ENCODE measurements around the gene B4GAT1.
"Not testable (repeated sequence)": the region's sequence is repeated elsewhere in the genome, so short reads cannot be mapped to it uniquely, and the experiment has no call there.

B4GAT1 gene

GRCh38 chr11:66311965-66312548, 35.4 kb downstream of the B4GAT1 start:
- peak overlapping the region; percentile 63 for H3K4me3 ChIP-seq (ENCODE audit: low read depth, low read length)

DNA sequence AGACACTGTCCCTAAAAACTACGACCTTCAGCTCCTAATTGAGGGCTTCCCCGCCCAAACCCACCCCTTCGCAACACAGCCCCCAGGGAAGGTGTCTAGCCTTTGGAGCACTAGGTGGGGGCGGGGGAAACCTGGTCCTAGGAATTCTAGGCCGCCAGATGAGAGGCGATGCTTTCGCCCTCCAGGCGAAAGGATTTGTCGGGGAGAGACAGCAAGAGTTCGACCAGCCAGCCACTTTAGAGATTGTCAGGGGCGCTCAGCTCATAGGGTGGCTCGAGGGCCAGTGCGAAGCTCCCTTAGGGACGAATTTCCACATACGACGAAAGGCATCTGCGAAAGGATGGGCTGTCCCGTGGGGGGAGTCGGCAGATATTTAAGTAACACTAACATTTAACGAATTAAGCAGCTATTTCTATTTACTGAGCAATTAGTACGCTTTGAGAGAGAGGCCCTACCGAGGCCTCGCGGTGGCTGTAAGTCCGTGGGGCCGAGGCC, 35.9 kb downstream of the B4GAT1 start:
- H3K4me3 ChIP-seq (ENCODE audit: low read depth, low read length): peak overlapping the region; percentile 63

GRCh38 chr11:66310803-66311440, 36.5 kb downstream of the B4GAT1 start:
- H3K4me3 ChIP-seq (ENCODE audit: low read depth, low read length): not testable (repeated sequence)

DNA sequence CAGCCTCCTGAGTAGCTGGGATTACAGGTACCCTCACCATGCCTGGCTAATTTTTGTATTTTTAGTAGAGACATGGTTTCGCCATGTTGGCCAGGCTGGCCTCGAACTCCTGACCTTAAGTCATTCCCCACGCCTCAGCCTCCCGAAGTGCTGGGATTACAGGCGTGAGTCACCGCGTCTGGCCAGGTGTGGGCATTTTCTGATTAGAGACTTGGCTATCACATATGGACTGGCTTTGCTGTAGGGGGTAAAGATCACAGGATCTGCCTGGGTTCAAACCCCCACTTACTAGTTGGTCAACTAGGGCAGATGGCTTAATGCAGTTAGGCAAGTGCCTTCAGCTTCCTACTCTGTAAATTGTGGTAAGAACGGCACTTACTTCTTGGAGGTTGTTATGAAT, 37.1 kb downstream of the B4GAT1 start:
- no peak overlapping the region for H3K4me3 ChIP-seq (ENCODE audit: low read depth, low read length)

DNA sequence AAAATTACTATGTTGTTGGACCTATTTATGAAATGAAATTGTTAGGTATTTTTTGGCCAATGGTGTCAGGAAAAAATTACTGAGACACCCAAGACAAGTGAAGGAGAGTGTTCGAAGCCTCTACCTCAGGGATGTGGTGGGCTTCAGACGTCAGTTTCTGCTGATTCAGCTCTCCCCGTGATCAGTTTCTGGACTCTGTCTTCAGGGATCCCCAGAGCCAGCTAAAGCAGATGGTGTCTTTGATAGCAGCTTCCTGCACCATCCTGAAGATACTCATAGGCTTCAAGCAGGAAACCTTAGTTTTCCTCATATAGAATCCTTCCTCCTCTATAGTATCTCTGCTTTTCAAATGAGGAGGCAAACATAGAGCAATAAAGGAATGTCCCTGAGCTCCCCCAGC, 38.0 kb downstream of the B4GAT1 start:
- H3K4me3 ChIP-seq (ENCODE audit: low read depth, low read length): no peak overlapping the region

DNA sequence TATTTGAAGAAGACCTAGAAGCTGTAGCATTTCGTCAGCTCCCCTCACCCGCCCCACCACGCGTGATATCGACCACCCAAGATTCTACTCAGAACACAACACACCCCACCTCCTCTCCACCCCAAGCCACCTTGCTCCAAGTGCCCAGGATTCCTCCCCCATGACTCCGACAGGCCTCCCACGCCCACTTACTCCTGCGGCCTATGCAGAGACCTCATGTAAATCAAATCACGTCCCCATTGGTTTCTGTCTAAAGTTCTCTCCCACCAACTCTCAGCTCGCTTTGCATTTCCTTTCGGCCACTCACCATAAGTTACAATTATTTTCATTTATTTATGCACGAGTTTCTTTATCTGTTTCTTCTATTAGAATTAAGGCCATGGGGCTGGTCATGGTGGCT, 44.8 kb downstream of the B4GAT1 start:
- no peak overlapping the region for H3K4me3 ChIP-seq (ENCODE audit: low read depth, low read length)

DNA sequence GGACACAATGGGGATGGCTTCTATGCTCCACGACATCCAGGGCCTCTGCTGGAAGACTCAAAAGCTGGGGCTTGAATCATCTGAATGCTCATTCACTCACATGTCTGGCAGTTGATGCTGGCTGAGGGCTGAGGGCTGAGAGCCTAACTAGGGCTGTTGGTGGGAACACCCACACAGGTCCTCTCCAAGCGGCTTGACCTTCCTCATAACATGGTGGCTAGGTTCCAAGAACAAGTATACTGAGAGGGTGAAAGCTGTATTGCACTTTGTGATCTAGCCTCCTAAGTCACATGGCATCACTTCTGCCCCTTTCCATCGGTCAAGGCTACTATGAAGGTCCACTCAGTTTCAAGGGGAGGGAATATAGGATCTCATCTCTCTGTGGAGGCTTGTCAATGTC, 48.2 kb downstream of the B4GAT1 start:
- no peak overlapping the region for H3K4me3 ChIP-seq (ENCODE audit: low read depth, low read length)

GRCh38 chr11:66297610-66298009, 49.8 kb downstream of the B4GAT1 start:
- H3K4me3 ChIP-seq (ENCODE audit: low read depth, low read length): no peak overlapping the region

Measured in iPS-11a (cell line).